GM03348 (cell line): ENCODE measurements around the gene NOC2L.

ENCODE experiments used
- DNase-seq: peaks from one replicate; pipeline ENCODE4 v3.0.0; 2012; ENCODE audit warnings: low spot score

NOC2L gene

GRCh38 chr1:916173-917075, 42.6 kb downstream of the NOC2L start:
- peak; percentile 52 for DNase-seq

GRCh38 chr1:915295-916172, 43.5 kb downstream of the NOC2L start:
- DNase-seq, result no peak

GRCh38 chr1:914891-915280, 44.2 kb downstream of the NOC2L start:
- no peak for DNase-seq

DNA sequence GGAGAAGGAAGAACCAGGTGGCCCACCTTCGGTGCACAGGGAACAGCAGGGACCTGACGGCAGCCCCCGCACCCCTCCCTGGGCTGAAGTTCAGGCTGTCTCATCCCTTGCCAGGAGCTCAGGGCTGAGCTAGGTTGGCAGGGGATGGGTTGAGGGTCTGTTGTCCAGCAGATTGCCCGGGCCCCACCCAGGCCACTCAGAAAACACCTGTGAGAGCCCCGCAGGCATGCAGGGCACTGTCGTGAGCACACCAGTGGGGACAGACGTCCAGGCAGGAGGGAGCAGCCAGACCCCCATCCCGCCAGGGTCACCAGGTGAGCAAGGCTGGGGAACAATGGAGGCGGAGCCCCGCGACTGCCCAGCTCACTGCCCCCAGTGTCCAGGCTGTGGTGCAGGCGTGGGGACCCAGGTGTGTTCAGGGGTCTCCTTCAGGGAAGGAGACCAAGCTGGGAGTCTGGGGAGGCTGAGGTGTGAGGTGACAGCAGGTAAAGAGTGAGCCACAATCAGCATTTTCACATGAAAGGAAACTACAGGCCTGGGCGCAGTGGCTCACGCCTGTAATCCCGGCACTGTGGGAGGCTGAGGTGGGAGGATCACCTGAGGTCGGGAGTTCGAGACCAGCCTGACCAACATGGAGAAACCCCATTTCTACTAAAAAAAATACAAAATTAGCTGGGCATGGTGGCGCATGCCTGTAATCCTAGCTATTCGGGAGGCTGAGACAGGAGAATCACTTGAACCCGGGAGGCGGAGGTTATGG, 44.7 kb downstream of the NOC2L start:
- no peak for DNase-seq

DNA sequence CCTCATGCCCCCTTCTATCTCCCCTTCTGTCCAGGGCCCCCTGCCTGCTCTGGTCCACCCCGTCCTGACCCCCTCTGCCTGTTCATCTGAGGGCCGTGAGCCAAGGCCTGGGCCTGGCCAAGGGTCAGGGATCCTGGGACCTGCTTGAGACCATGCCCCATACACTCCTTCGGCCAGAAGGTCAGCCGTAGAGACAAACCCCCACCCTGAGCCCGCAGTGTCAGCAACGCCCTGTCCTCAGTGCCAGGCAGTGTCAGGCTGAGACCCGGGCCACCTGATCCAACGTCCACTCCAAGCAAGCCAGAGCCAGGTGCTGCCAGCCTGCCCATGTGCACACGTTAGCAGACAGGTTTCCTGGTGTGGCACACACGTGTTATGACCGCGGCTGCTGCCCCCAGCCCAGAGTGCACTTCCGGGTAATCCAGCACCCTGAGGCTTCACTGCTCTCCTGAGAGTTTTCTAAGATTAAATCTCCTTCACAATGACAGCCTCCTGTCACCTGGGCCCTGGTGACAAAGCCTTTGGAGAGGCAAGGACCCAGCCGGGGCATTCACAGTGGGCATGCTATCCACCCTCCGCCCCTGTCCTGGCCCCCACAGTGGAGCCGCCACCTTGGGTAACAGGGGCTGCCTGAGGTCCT, 45.4 kb downstream of the NOC2L start:
- no peak for DNase-seq

GRCh38 chr1:912740-913301, 46.2 kb downstream of the NOC2L start:
- no peak for DNase-seq

- DNase-seq, result no peak
Observed at GRCh38 chr1:911875-912739, 46.9 kb downstream of the NOC2L start.

GRCh38 chr1:910881-911721, 48.0 kb downstream of the NOC2L start:
- no peak for DNase-seq

DNA sequence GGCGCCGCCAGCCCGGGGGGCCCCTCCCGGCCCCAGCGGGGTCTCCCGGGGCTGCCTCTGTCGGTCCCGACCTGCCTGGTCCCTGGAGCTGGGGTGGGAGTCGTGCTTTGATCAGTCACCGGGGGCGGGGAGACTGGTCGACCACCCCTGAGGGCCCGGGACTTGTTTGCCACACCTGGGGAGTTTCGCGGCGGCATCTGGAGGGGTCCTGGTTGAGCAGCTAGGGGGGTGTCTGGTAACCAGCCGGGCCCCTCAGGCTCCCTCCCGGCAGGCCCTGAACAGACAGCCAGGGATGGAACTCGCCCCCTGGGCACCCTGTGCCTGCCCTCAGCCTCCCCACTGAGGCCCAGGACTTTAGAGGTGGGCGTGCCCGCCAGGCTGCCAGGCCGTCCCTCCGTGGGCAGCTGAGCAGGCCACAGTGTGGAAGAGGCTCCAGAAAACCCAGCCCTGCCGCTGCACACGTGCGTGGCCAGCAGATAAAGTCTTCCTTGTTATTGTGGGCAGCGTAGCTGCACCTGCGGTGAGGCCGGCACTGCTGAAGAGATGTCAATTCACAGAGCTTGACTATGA, 48.7 kb downstream of the NOC2L start:
- DNase-seq, result no peak

- DNase-seq, result peak; percentile 68
Observed at GRCh38 chr1:909861-910310, 49.2 kb downstream of the NOC2L start.

GRCh38 chr1:908661-909060, 50.4 kb downstream of the NOC2L start:
- DNase-seq, result no peak

- no peak for DNase-seq
Observed at GRCh38 chr1:907611-908451, 51.2 kb downstream of the NOC2L start.

GRCh38 chr1:906600-907420, 52.2 kb downstream of the NOC2L start:
- peak; percentile 59 for DNase-seq

GRCh38 chr1:905811-906599, 53.1 kb downstream of the NOC2L start:
- no peak for DNase-seq

DNA sequence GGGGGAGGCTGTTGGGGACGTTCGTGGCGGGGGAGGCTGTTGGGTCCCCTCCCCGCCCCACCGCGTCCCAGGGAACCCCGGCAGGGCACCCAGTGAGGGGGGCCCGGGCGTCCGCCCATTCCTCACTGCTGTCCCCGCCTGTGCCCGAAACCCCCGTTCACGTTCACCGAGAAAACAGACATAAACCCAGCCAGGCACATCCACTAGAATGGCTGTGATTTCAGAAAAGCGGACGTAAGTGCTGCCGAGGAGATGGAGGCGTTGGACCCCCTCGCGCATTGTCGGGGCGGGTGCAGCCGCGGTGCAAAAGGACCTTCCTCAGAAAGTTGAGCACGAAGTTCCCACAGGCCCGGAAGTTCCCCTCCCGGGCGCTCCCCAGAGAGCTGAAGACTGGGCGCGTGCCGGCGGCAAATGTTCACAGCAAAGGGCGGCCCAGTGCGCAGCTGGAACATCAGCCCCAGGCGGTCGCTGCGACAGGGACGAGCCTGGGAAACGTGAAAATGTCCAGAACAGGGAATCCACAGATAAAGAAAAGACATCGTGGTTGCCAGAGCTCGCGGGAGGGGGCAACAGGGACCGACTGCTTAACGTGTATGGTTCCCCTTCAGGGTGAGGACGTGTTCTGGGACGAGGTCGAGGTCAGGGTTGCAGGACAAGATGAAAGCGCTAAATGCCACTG, 53.8 kb downstream of the NOC2L start:
- DNase-seq, result no peak
